A549 (cell line): ENCODE data around the gene ITGB3. TPM values are rescaled to one million over a fixed set of nuclear protein-coding genes. Genes with fewer than 3 reads are reported as not detected.
A peak's percentile ranks its signal among the peaks of the same experiment; 100 is the strongest.
"Not testable (repeated sequence)": the region's sequence is repeated elsewhere in the genome, so short reads cannot be mapped to it uniquely, and the experiment has no call there.

Experiments used
- ATAC-seq, 2 experiments: fragments of 200-7000 bp in 1 of 2; fragments of >200 bp in 1 of 2; cut with Nextera tagmentation in 1 of 2; cut with Tn5 transposase in 1 of 2; 3 replicates each; pipeline versions ENCODE4 v1.8.0 to v1.9.1; 2018 to 2020; ENCODE audit warnings: mild to moderate bottlenecking in 1 of 2, moderate library complexity in 1 of 2
- CTCF ChIA-PET: fragments of 300-600 bp; sonication (Branson Sonifier 250); formaldehyde crosslinking; extraction: SDS; loops from one replicate; lab custom pipeline; 2021; ENCODE audit warnings: antibody characterized with exemption, inconsistent platforms; lab: Yijun Ruan, JAX
- POLR2A ChIA-PET: fragments of 350-600 bp; formaldehyde crosslinking; extraction: SDS; loops from one replicate; lab custom pipeline; 2021; ENCODE audit warnings: antibody characterized with exemption, inconsistent platforms; lab: Yijun Ruan, JAX
- DNase-seq, 2 experiments: peaks; one replicate each; pipeline versions ENCODE4 v3.0.0 to v3.0.0-alpha.2; 2011 to 2016; ENCODE audit warnings: low read depth in 1 of 2, low spot score in 1 of 2
- FAIRE-seq: peaks from 2 replicates; lab custom pipeline; 2011; peaks lifted over from hg19 to GRCh38; lab: Jason Lieb, UNC
- H3K27ac ChIP-seq, 2 experiments: fragments of >200 bp; sonication (Bioruptor Twin); formaldehyde crosslinking; 3 replicates each; pipeline ENCODE4 v1.5.1; 2016 to 2017
- H3K4me1 ChIP-seq: fragments of >200 bp; sonication (Bioruptor Twin); formaldehyde crosslinking; 3 replicates; pipeline ENCODE4 v1.6.1; 2016
- H3K4me2 ChIP-seq: fragments of >200 bp; sonication (Bioruptor Twin); formaldehyde crosslinking; 3 replicates; pipeline ENCODE4 v1.6.1; 2016
- H3K4me3 ChIP-seq: fragments of >200 bp; sonication (Bioruptor Twin); formaldehyde crosslinking; 3 replicates; pipeline ENCODE4 v1.5.1; 2016
- H3K9me3 ChIP-seq: fragments of >200 bp; sonication (Bioruptor Twin); formaldehyde crosslinking; 3 replicates; pipeline ENCODE4 v1.6.1; 2016
- BHLHE40 ChIP-seq: IDR thresholded peaks from 2 replicates; pipeline ENCODE4 v1.6.1; 2012; ENCODE audit warnings: low read depth, low read length, inconsistent platforms
- CBX2 ChIP-seq: fragments of 200-600 bp; sonication (generic); IDR thresholded peaks from 2 replicates; pipeline ENCODE4 v1.6.1; 2016; ENCODE audit warnings: low read depth, mild to moderate bottlenecking, borderline replicate concordance
- EP300 ChIP-seq, 2 experiments: fragments of >200 bp; sonication (Bioruptor Twin); formaldehyde crosslinking; IDR thresholded peaks; 2 replicates in 1 of 2; 3 replicates in 1 of 2; pipeline ENCODE4 v1.6.1; 2016 to 2017
- FOSL2 ChIP-seq, 2 experiments: fragments of 450-650 bp in 1 of 2; fragments of >200 bp in 1 of 2; sonication (Bioruptor Twin) in 1 of 2; formaldehyde crosslinking; IDR thresholded peaks; 2 replicates each; pipeline versions ENCODE4 v1.5.0 to v1.6.1; 2016 to 2020; ENCODE audit warnings: mild to moderate bottlenecking in 1 of 2, moderate library complexity in 1 of 2
- FOXS1 ChIP-seq: fragments of 250-450 bp; sonication (Bioruptor Pico); IDR thresholded peaks from 2 replicates; pipeline ENCODE4 v1.5.0; 2020; ENCODE audit warnings: mild to moderate bottlenecking, moderate library complexity
- GATA3 ChIP-seq: IDR thresholded peaks from 2 replicates; pipeline ENCODE4 v1.6.1; 2012; ENCODE audit warnings: borderline replicate concordance
- HEYL ChIP-seq: fragments of 250-450 bp; sonication (Bioruptor Pico); IDR thresholded peaks from 2 replicates; pipeline ENCODE4 v1.8.0; 2021; ENCODE audit warnings: mild to moderate bottlenecking, moderate library complexity
- HOXA7 ChIP-seq: fragments of 250-450 bp; sonication (Bioruptor Pico); IDR thresholded peaks from 2 replicates; pipeline ENCODE4 v1.5.0; 2020; ENCODE audit warnings: mild to moderate bottlenecking, moderate library complexity
- HOXB13 ChIP-seq: fragments of 250-450 bp; sonication (Bioruptor Pico); IDR thresholded peaks from 2 replicates; pipeline ENCODE4 v1.5.0; 2020; ENCODE audit warnings: low read depth, mild to moderate bottlenecking, moderate library complexity
- JUNB ChIP-seq: fragments of >200 bp; sonication (Bioruptor Twin); formaldehyde crosslinking; IDR thresholded peaks from 2 replicates; pipeline ENCODE4 v1.6.1; 2016
- KDM1A ChIP-seq: fragments of 200-600 bp; sonication (generic); IDR thresholded peaks from 2 replicates; pipeline ENCODE4 v1.6.1; 2016; ENCODE audit warnings: low read depth, mild to moderate bottlenecking
- MAFK ChIP-seq: fragments of 450-650 bp; IDR thresholded peaks from 2 replicates; pipeline ENCODE4 v1.6.1; 2014; ENCODE audit not compliant: partially characterized antibody
- MAZ ChIP-seq: fragments of 150-350 bp; IDR thresholded peaks from 2 replicates; pipeline ENCODE4 v1.6.1; 2014; ENCODE audit warnings: antibody characterized with exemption, low read depth, low read length, borderline replicate concordance
- NFE2L2 ChIP-seq: fragments of 150-350 bp; conservative IDR thresholded peaks from 2 replicates; pipeline ENCODE4 v1.6.1; 2014; ENCODE audit warnings: low read length
- NPAS2 ChIP-seq: fragments of 250-450 bp; sonication (Bioruptor Pico); IDR thresholded peaks from 2 replicates; pipeline ENCODE4 v1.8.0; 2022; ENCODE audit warnings: mild to moderate bottlenecking, moderate library complexity, borderline replicate concordance
- POLR2A ChIP-seq: IDR thresholded peaks from 2 replicates; pipeline ENCODE4 v1.6.1; 2012; ENCODE audit warnings: mild to moderate bottlenecking, low read length
- POLR2AphosphoS2 ChIP-seq: conservative IDR thresholded peaks from 2 replicates; pipeline ENCODE4 v1.6.1; 2012; ENCODE audit warnings: low read length, improper control_type of control experiment, inconsistent platforms
- RARB ChIP-seq: fragments of 250-450 bp; sonication (Bioruptor Pico); IDR thresholded peaks from 2 replicates; pipeline ENCODE4 v1.8.0; 2021; ENCODE audit warnings: mild to moderate bottlenecking, moderate library complexity
- RFX5 ChIP-seq: fragments of 450-650 bp; IDR thresholded peaks from 2 replicates; pipeline ENCODE4 v1.7.1; 2014; ENCODE audit warnings: antibody characterized with exemption, mild to moderate bottlenecking, moderate library complexity
- RNF2 ChIP-seq: fragments of 200-600 bp; sonication (generic); IDR thresholded peaks from 2 replicates; pipeline ENCODE4 v1.6.1; 2016; ENCODE audit warnings: low read depth, mild to moderate bottlenecking, antibody characterized with exemption, moderate library complexity, borderline replicate concordance
- TFCP2L1 ChIP-seq: fragments of 250-450 bp; sonication (Bioruptor Pico); IDR thresholded peaks from 2 replicates; pipeline ENCODE4 v1.5.0; 2021; ENCODE audit warnings: mild to moderate bottlenecking
- WGBS: methylation state at CpG from one replicate; pipeline ENCODE4 v1.1.6; 2017; ENCODE audit errors: missing lambda C conversion rate; 5-methylcytosine and 5-hydroxymethylcytosine counted together
- polyA plus RNA-seq, 4 experiments: library from polyadenylated mRNA; depleted of rRNA in 3 of 4; stranded (reverse); fragments of >200 nt; fragmentation: RNase III in 1 of 4; extraction: RNeasy Plus Mini Kit Qiagen cat#74134 plus additional on column Dnase treatment in 1 of 4; gene quantifications; 2 replicates in 3 of 4; 3 replicates in 1 of 4; pipeline ENCODE4 v1.2.3, GENCODE V29; 2011 to 2017
- TF ChIP-seq, protein P1 (sequence below): fragments of 450-650 bp; IDR thresholded peaks from 2 replicates; pipeline ENCODE4 v1.6.1; 2014; ENCODE audit warnings: antibody characterized with exemption
- TF ChIP-seq, protein P2 (sequence below): IDR thresholded peaks from 2 replicates; pipeline ENCODE4 v1.6.1; 2012
- TF ChIP-seq, protein P3 (sequence below): fragments of 250-450 bp; sonication (Bioruptor Pico); IDR thresholded peaks from 2 replicates; pipeline ENCODE4 v1.5.0; 2021; ENCODE audit warnings: mild to moderate bottlenecking, moderate library complexity, borderline replicate concordance
- TF ChIP-seq, protein P4 (sequence below): fragments of >200 bp; sonication (Bioruptor Twin); formaldehyde crosslinking; IDR thresholded peaks from 3 replicates; pipeline ENCODE4 v1.5.1; 2016

ITGB3 gene
- polyA plus RNA-seq, 2 of the 4 experiments (the other 2 are of a cell fraction), result 0.34 to 5.0 TPM

GRCh38 chr17:47224077-47224476 lies 29.6 kb upstream of the ITGB3 start:
- peaks cover 13% of the 10 kb centered on the region for H3K4me1 ChIP-seq
- CTCF ChIA-PET, result interaction anchor here (0.9 to 8.6 kb wide), 4 partner anchors 17 to 99 kb away, joined by 3 to 44 read pairs (median 3); partner anchors contain the start of gene EFCAB13
- H3K4me3 ChIP-seq, DNase-seq, H3K27ac ChIP-seq, POLR2A ChIA-PET, H3K9me3 ChIP-seq, H3K4me2 ChIP-seq, ATAC-seq: not testable (repeated sequence)
- WGBS, result 93% methylated on average over 2 of the region's 2 CpGs
- FAIRE-seq, result peak; percentile 18

DNA sequence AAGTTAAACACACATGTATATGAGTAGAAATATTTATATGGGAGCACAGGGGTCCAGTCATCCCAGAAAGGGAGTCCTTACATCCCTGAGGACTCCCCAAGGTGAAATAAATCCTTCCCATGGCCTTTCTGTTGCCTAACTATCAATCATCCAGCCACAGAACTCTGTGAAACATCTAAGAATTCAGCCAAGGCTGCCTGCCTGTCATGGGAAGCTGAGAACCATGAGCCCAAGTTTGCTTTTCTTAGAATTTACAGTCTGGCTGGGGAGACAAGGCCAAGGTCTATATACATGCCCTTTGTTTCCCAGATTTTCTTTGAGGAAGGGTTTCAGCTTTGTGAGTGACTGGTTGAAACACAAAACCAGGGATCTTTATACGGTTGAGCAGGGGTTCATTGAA lies 28.7 kb upstream of the ITGB3 start:
- POLR2A ChIA-PET, result no interaction called here
- Histone ChIP-seq H3K4me2 (peak overlapping the region; percentile 35), H3K27ac (peak overlapping the region; percentile 5 to 67; a peak in 3 of 6 replicates), H3K4me1 (peaks cover 16% of the 10 kb centered on the region), H3K9me3 (0 out of 3 replicates have a peak, but pooled peaks cover 6% of the 10 kb centered on the region), H3K4me3 (no peak overlapping the region)
- CTCF ChIA-PET, result interaction anchor here (0.8 to 8.6 kb wide), 6 partner anchors 17 to 391 kb away, joined by 3 to 44 read pairs (median 4); partner anchors contain the start of gene EFCAB13
- DNase-seq (no peak), FAIRE-seq (no peak), ATAC-seq (no peak)
- WGBS, result 83% methylated on average over 1 of the region's 1 CpG
- TF ChIP-seq KDM1A (no peak), MAZ (no peak), CBX2 (no peak), HOXB13 (no peak), EP300 (IDR thresholded peaks at IDR 0.05) (no peak), NFE2L2 (no peak), HEYL (CRISPR knock-in tag) (no peak), HOXA7 (no peak), FOXS1 (CRISPR knock-in tag) (no peak), RNF2 (no peak), GATA3 (no peak), FOSL2 (IDR thresholded peaks at IDR 0.05) (no peak), FOSL2 (CRISPR knock-in tag; IDR thresholded peaks at IDR 0.05) (no peak), BHLHE40 (no peak)
- TF ChIP-seq, protein P1, sequence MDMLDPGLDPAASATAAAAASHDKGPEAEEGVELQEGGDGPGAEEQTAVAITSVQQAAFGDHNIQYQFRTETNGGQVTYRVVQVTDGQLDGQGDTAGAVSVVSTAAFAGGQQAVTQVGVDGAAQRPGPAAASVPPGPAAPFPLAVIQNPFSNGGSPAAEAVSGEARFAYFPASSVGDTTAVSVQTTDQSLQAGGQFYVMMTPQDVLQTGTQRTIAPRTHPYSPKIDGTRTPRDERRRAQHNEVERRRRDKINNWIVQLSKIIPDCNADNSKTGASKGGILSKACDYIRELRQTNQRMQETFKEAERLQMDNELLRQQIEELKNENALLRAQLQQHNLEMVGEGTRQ, result no peak
- TF ChIP-seq, protein P2, sequence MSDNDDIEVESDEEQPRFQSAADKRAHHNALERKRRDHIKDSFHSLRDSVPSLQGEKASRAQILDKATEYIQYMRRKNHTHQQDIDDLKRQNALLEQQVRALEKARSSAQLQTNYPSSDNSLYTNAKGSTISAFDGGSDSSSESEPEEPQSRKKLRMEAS, result no peak
- TF ChIP-seq, protein P3, sequence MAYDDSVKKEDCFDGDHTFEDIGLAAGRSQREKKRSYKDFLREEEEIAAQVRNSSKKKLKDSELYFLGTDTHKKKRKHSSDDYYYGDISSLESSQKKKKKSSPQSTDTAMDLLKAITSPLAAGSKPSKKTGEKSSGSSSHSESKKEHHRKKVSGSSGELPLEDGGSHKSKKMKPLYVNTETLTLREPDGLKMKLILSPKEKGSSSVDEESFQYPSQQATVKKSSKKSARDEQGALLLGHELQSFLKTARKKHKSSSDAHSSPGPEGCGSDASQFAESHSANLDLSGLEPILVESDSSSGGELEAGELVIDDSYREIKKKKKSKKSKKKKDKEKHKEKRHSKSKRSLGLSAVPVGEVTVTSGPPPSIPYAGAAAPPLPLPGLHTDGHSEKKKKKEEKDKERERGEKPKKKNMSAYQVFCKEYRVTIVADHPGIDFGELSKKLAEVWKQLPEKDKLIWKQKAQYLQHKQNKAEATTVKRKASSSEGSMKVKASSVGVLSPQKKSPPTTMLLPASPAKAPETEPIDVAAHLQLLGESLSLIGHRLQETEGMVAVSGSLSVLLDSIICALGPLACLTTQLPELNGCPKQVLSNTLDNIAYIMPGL (CRISPR knock-in tag), result no peak

- H3K4me3 ChIP-seq, result no peak overlapping the region
- 31% methylated on average over 3 of the region's 3 CpGs for WGBS
- H3K4me1 ChIP-seq, result peaks cover 20% of the 10 kb centered on the region
- ATAC-seq, result peak in 1 of 2 experiments; percentile 22; a peak in 1 of 6 replicates
- CTCF ChIA-PET, result interaction anchor here (0.8 to 8.6 kb wide), 5 partner anchors 18 to 391 kb away, joined by 3 to 44 read pairs (median 4); no protein-coding TSS in a partner anchor
- TF ChIP-seq HOXB13, result no peak
- TF ChIP-seq, protein P4, sequence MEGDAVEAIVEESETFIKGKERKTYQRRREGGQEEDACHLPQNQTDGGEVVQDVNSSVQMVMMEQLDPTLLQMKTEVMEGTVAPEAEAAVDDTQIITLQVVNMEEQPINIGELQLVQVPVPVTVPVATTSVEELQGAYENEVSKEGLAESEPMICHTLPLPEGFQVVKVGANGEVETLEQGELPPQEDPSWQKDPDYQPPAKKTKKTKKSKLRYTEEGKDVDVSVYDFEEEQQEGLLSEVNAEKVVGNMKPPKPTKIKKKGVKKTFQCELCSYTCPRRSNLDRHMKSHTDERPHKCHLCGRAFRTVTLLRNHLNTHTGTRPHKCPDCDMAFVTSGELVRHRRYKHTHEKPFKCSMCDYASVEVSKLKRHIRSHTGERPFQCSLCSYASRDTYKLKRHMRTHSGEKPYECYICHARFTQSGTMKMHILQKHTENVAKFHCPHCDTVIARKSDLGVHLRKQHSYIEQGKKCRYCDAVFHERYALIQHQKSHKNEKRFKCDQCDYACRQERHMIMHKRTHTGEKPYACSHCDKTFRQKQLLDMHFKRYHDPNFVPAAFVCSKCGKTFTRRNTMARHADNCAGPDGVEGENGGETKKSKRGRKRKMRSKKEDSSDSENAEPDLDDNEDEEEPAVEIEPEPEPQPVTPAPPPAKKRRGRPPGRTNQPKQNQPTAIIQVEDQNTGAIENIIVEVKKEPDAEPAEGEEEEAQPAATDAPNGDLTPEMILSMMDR, result no peak
- TF ChIP-seq TFCP2L1, result no peak
- TF ChIP-seq CBX2, result no peak
- TF ChIP-seq NPAS2, result no peak
- no peak for TF ChIP-seq RNF2
- no peak for TF ChIP-seq RFX5
- TF ChIP-seq POLR2AphosphoS2, result no peak
- no peak for TF ChIP-seq JUNB
- no peak for TF ChIP-seq MAFK
- TF ChIP-seq POLR2A, result no peak
- TF ChIP-seq RARB (CRISPR knock-in tag), result no peak
- TF ChIP-seq, all 56 proteins: peak for 0
- DNase-seq (peak in 1 of 2 experiments; percentile 45), FAIRE-seq (no peak)
- POLR2A ChIA-PET, result no interaction called here
- H3K9me3 ChIP-seq, result 0 out of 3 replicates have a peak, but pooled peaks cover 6% of the 10 kb centered on the region
- peak overlapping the region; percentile 35 for H3K4me2 ChIP-seq
- peak overlapping the region; percentile 15 to 67; a peak in 4 of 6 replicates for H3K27ac ChIP-seq
These were observed 28.2 kb upstream of the ITGB3 start for GRCh38 chr17:47225436-47225858.
